ENCODE results near the gene CALHM1. TPM values are rescaled to one million over a fixed set of nuclear protein-coding genes. Genes with fewer than 3 reads are reported as not detected.

CALHM1 gene
- total RNA-seq, 1 experiment from 2014 or later, result not detected

GRCh38 chr10:103502849-103503660 is 44.4 kb upstream of the CALHM1 start:
- no peak for TF ChIP-seq CTCF (IDR thresholded peaks at IDR 0.05; ENCODE audit: unreplicated experiment)
- intact Hi-C loops (cut with micrococcal nuclease; ENCODE audit: unreplicated experiment), result loop anchor here (10.0 kb wide), 1 partner anchor 72 kb away; no protein-coding TSS in a partner anchor
- no peaks in the 10 kb centered on the region for H3K36me3 Mint-ChIP-seq (ENCODE audit: insufficient read depth, unreplicated experiment)
- no peak overlapping the region for H3K27ac Mint-ChIP-seq (ENCODE audit: unreplicated experiment)
- peaks cover 69% of the 10 kb centered on the region for H3K27me3 Mint-ChIP-seq (ENCODE audit: unreplicated experiment)
- BruUV-seq (replicated peaks), result no TSS peak
- H3K9me3 Mint-ChIP-seq (ENCODE audit: low read depth, unreplicated experiment), result no peaks in the 10 kb centered on the region
- H3K4me3 Mint-ChIP-seq (ENCODE audit: low read depth, unreplicated experiment), result no peak overlapping the region
- peaks cover 18% of the 10 kb centered on the region for H3K4me1 Mint-ChIP-seq (ENCODE audit: low read depth, unreplicated experiment)
- DNase-seq, result no peak
- CTCF ChIA-PET, result interaction anchor here (1.0 kb wide), 1 partner anchor 10 kb away, joined by 4 read pairs; no protein-coding TSS in a partner anchor

GRCh38 chr10:103501186-103501585 is 42.5 kb upstream of the CALHM1 start:
- DNase-seq, result no peak
- no TSS peak for BruUV-seq (replicated peaks)
- peaks cover 67% of the 10 kb centered on the region for H3K27me3 Mint-ChIP-seq (ENCODE audit: unreplicated experiment)
- H3K27ac Mint-ChIP-seq (ENCODE audit: unreplicated experiment), result no peak overlapping the region
- intact Hi-C loops (cut with micrococcal nuclease; ENCODE audit: unreplicated experiment), result loop anchor here (10.0 kb wide), 1 partner anchor 74 kb away; no protein-coding TSS in a partner anchor
- H3K4me3 Mint-ChIP-seq (ENCODE audit: low read depth, unreplicated experiment), result no peak overlapping the region
- no peak for TF ChIP-seq CTCF (IDR thresholded peaks at IDR 0.05; ENCODE audit: unreplicated experiment)
- H3K36me3 Mint-ChIP-seq (ENCODE audit: insufficient read depth, unreplicated experiment), result no peaks in the 10 kb centered on the region
- H3K4me1 Mint-ChIP-seq (ENCODE audit: low read depth, unreplicated experiment), result peaks cover 18% of the 10 kb centered on the region
- CTCF ChIA-PET, result no interaction called here
- no peaks in the 10 kb centered on the region for H3K9me3 Mint-ChIP-seq (ENCODE audit: low read depth, unreplicated experiment)

- no TSS peak for BruUV-seq (replicated peaks)
- no peak for DNase-seq
- no peak overlapping the region for H3K4me3 Mint-ChIP-seq (ENCODE audit: low read depth, unreplicated experiment)
- H3K27ac Mint-ChIP-seq (ENCODE audit: unreplicated experiment), result no peak overlapping the region
- no peaks in the 10 kb centered on the region for H3K9me3 Mint-ChIP-seq (ENCODE audit: low read depth, unreplicated experiment)
- intact Hi-C loops (cut with micrococcal nuclease; ENCODE audit: unreplicated experiment), result loop anchor here (10.0 kb wide), 1 partner anchor 74 kb away; no protein-coding TSS in a partner anchor
- H3K36me3 Mint-ChIP-seq (ENCODE audit: insufficient read depth, unreplicated experiment), result no peaks in the 10 kb centered on the region
- H3K4me1 Mint-ChIP-seq (ENCODE audit: low read depth, unreplicated experiment), result peaks cover 18% of the 10 kb centered on the region
- CTCF ChIA-PET, result no interaction called here
- TF ChIP-seq CTCF (IDR thresholded peaks at IDR 0.05; ENCODE audit: unreplicated experiment), result no peak
- peaks cover 66% of the 10 kb centered on the region for H3K27me3 Mint-ChIP-seq (ENCODE audit: unreplicated experiment)
Measured at GRCh38 chr10:103500481-103500880, 41.8 kb upstream of the CALHM1 start.

GRCh38 chr10:103499881-103500280 is 41.2 kb upstream of the CALHM1 start:
- TF ChIP-seq CTCF (IDR thresholded peaks at IDR 0.05; ENCODE audit: unreplicated experiment), result no peak
- H3K27ac Mint-ChIP-seq (ENCODE audit: unreplicated experiment), result no peak overlapping the region
- CTCF ChIA-PET, result no interaction called here
- no peak for DNase-seq
- no peaks in the 10 kb centered on the region for H3K9me3 Mint-ChIP-seq (ENCODE audit: low read depth, unreplicated experiment)
- peaks cover 66% of the 10 kb centered on the region for H3K27me3 Mint-ChIP-seq (ENCODE audit: unreplicated experiment)
- BruUV-seq (replicated peaks), result no TSS peak
- peaks cover 18% of the 10 kb centered on the region for H3K4me1 Mint-ChIP-seq (ENCODE audit: low read depth, unreplicated experiment)
- H3K36me3 Mint-ChIP-seq (ENCODE audit: insufficient read depth, unreplicated experiment), result no peaks in the 10 kb centered on the region
- intact Hi-C loops (cut with micrococcal nuclease; ENCODE audit: unreplicated experiment), result loop anchor here (10.0 kb wide), 1 partner anchor 75 kb away; no protein-coding TSS in a partner anchor
- H3K4me3 Mint-ChIP-seq (ENCODE audit: low read depth, unreplicated experiment), result no peak overlapping the region
